ENCODE results near the gene ATAD1. TPM values are rescaled to one million over a fixed set of nuclear protein-coding genes. Genes with fewer than 3 reads are reported as not detected.

Gene ATAD1
- polyA plus RNA-seq, 3 donors, result 6.3 to 13.2 (median 10.2) TPM

GRCh38 chr10:87781545-87781944, 36.5 kb downstream of the ATAD1 start:
- no peak overlapping the region for H2AFZ ChIP-seq (ENCODE audit: insufficient read depth, low read depth, low read length, poor library complexity, severe bottlenecking)
- peaks cover 38 to 67% of the 10 kb centered on the region in 2 donors for H3K36me3 ChIP-seq (replicated peaks in 1 of 2; ENCODE audit: control insufficient read depth in 1 of 2, insufficient read depth in 2 of 2, low read length in 2 of 2)
- no peaks in the 10 kb centered on the region for H3K9me3 ChIP-seq (replicated peaks in 1 of 2; ENCODE audit: control insufficient read depth in 1 of 2, insufficient read depth in 1 of 2, low read length in 2 of 2)
- Mint-ChIP-seq H3K4me1 (no peaks in the 10 kb centered on the region), H3K9me3 (no peaks in the 10 kb centered on the region), H3K4me3 (no peak overlapping the region), H3K27me3 (ENCODE audit: low read depth in 3 of 3) (no peaks in the 10 kb centered on the region), H3K27ac (no peak overlapping the region), H3K36me3 (peaks cover 39 to 54% of the 10 kb centered on the region in 2 donors)
- no peaks in the 10 kb centered on the region for H3K79me2 ChIP-seq (ENCODE audit: insufficient read depth, low read length)
- intact Hi-C loops (cut with micrococcal nuclease), result no loop called here
- no peak for DNase-seq
- H3K9ac ChIP-seq (ENCODE audit: insufficient read depth, low read length, poor library complexity, severe bottlenecking), result no peak overlapping the region
- no peak overlapping the region for H3K4me2 ChIP-seq (replicated peaks; ENCODE audit: extremely low read depth, low read length, poor library complexity, severe bottlenecking)
- no peak for TF ChIP-seq CTCF (IDR thresholded peaks at IDR 0.05)
- no peaks in the 10 kb centered on the region for H3K4me1 ChIP-seq (ENCODE audit: control insufficient read depth in 1 of 2, insufficient read depth in 2 of 2, low read length in 2 of 2)
- H4K20me1 ChIP-seq (ENCODE audit: insufficient read depth, low read length), result no peaks in the 10 kb centered on the region
- H3K27me3 ChIP-seq (ENCODE audit: control insufficient read depth in 2 of 2, insufficient read depth in 2 of 2, low read length in 2 of 2), result no peaks in the 10 kb centered on the region
- WGBS (ENCODE audit: insufficient coverage), result no CpG with 5 or more reads among the region's 2 CpGs
- no peak overlapping the region for H3K27ac ChIP-seq (ENCODE audit: low read depth in 1 of 2, low read length in 2 of 2)
- no peak overlapping the region for H3K4me3 ChIP-seq (replicated peaks in 1 of 3; ENCODE audit: low read depth in 2 of 3, low read length in 3 of 3)

- no peak overlapping the region for H3K4me2 ChIP-seq (replicated peaks; ENCODE audit: extremely low read depth, low read length, poor library complexity, severe bottlenecking)
- WGBS (ENCODE audit: insufficient coverage), result 98% methylated on average over 4 of the region's 6 CpGs
- peak overlapping the region in 1 of 7 donors; percentile 44 for H3K27ac Mint-ChIP-seq
Measured at GRCh38 chr10:87776328-87776727, 41.7 kb downstream of the ATAD1 start.

More at GRCh38 chr10:87776328-87776727, 41.7 kb downstream of the ATAD1 start:
- no peak for DNase-seq
- Mint-ChIP-seq H3K4me1 (peaks cover 11% of the 10 kb centered on the region), H3K36me3 (peaks cover 25 to 48% of the 10 kb centered on the region in 2 donors), H3K27me3 (ENCODE audit: low read depth in 3 of 3) (no peaks in the 10 kb centered on the region), H3K9me3 (no peaks in the 10 kb centered on the region), H3K4me3 (no peak overlapping the region)
- Histone ChIP-seq H3K9me3 (replicated peaks in 1 of 2; ENCODE audit: control insufficient read depth in 1 of 2, insufficient read depth in 1 of 2, low read length in 2 of 2) (no peaks in the 10 kb centered on the region), H2AFZ (ENCODE audit: insufficient read depth, low read depth, low read length, poor library complexity, severe bottlenecking) (no peak overlapping the region), H4K20me1 (ENCODE audit: insufficient read depth, low read length) (no peaks in the 10 kb centered on the region), H3K9ac (ENCODE audit: insufficient read depth, low read length, poor library complexity, severe bottlenecking) (no peak overlapping the region), H3K27ac (ENCODE audit: low read depth in 1 of 2, low read length in 2 of 2) (peak overlapping the region in 1 of 2 donors; percentile 30), H3K79me2 (ENCODE audit: insufficient read depth, low read length) (no peaks in the 10 kb centered on the region), H3K4me3 (replicated peaks in 1 of 3; ENCODE audit: low read depth in 2 of 3, low read length in 3 of 3) (no peak overlapping the region), H3K4me1 (ENCODE audit: control insufficient read depth in 1 of 2, insufficient read depth in 2 of 2, low read length in 2 of 2) (peaks cover 7 to 8% of the 10 kb centered on the region in 2 donors), H3K36me3 (replicated peaks in 1 of 2; ENCODE audit: control insufficient read depth in 1 of 2, insufficient read depth in 2 of 2, low read length in 2 of 2) (peaks cover 18 to 42% of the 10 kb centered on the region in 2 donors), H3K27me3 (ENCODE audit: control insufficient read depth in 2 of 2, insufficient read depth in 2 of 2, low read length in 2 of 2) (no peaks in the 10 kb centered on the region)
- intact Hi-C loops (cut with micrococcal nuclease), result loop anchor here in 1 of 2 donors (5.0 kb wide), 1 partner anchor 244 kb away; no protein-coding TSS in a partner anchor
- TF ChIP-seq CTCF (IDR thresholded peaks at IDR 0.05), result no peak

All from CD14-positive monocyte (primary cell).